HEK293T (cell line): ENCODE results near the gene INHBE.

Experiments used
- BHLHE40 ChIP-seq: fragments of 450-650 bp; IDR thresholded peaks from 2 replicates; pipeline ENCODE4 v1.6.1; 2016; ENCODE audit warnings: mild to moderate bottlenecking, moderate library complexity, borderline replicate concordance
- CTBP1 ChIP-seq: fragments of 450-650 bp; IDR thresholded peaks from 2 replicates; pipeline ENCODE4 v1.6.1; 2016; ENCODE audit warnings: borderline replicate concordance
- ELF4 ChIP-seq: fragments of 450-650 bp; IDR thresholded peaks from 2 replicates; pipeline ENCODE4 v1.6.1; 2017; ENCODE audit warnings: antibody characterized with exemption
- FOXK2 ChIP-seq: fragments of 450-650 bp; IDR thresholded peaks from 2 replicates; pipeline ENCODE4 v1.6.1; 2016; ENCODE audit warnings: mild to moderate bottlenecking
- L3MBTL2 ChIP-seq: fragments of 450-650 bp; conservative IDR thresholded peaks from 2 replicates; pipeline ENCODE4 v1.6.1; 2016; ENCODE audit warnings: mild to moderate bottlenecking
- LEF1 ChIP-seq: fragments of 450-650 bp; IDR thresholded peaks from 2 replicates; pipeline ENCODE4 v1.6.1; 2017; ENCODE audit warnings: mild to moderate bottlenecking, borderline replicate concordance
- SP1 ChIP-seq: fragments of 450-650 bp; IDR thresholded peaks from 2 replicates; pipeline ENCODE4 v1.6.1; 2017
- ZNF384 ChIP-seq: fragments of 450-650 bp; IDR thresholded peaks from 2 replicates; pipeline ENCODE4 v1.6.1; 2016

GRCh38 chr12:57476993-57477709, 22.0 kb downstream of the INHBE start:
- no peak for TF ChIP-seq FOXK2
- no peak for TF ChIP-seq LEF1
- no peak for TF ChIP-seq BHLHE40
- TF ChIP-seq SP1, result no peak
- TF ChIP-seq CTBP1, result no peak
- TF ChIP-seq ELF4, result no peak
- no peak for TF ChIP-seq ZNF384
- TF ChIP-seq L3MBTL2, result no peak
